NOMO-1 treated with DMSO at 0.1 percent for 48 hours (cell line): ENCODE measurements around the gene FER1L5.

Experiments used
- DNase-seq: peaks from one replicate; lab custom pipeline; 2025; ENCODE audit not compliant: unreplicated experiment; lab: John Stamatoyannopoulos, UW

FER1L5 gene

GRCh38 chr2:96739076-96739632 lies 96.6 kb downstream of the FER1L5 start:
- DNase-seq: no peak

DNA sequence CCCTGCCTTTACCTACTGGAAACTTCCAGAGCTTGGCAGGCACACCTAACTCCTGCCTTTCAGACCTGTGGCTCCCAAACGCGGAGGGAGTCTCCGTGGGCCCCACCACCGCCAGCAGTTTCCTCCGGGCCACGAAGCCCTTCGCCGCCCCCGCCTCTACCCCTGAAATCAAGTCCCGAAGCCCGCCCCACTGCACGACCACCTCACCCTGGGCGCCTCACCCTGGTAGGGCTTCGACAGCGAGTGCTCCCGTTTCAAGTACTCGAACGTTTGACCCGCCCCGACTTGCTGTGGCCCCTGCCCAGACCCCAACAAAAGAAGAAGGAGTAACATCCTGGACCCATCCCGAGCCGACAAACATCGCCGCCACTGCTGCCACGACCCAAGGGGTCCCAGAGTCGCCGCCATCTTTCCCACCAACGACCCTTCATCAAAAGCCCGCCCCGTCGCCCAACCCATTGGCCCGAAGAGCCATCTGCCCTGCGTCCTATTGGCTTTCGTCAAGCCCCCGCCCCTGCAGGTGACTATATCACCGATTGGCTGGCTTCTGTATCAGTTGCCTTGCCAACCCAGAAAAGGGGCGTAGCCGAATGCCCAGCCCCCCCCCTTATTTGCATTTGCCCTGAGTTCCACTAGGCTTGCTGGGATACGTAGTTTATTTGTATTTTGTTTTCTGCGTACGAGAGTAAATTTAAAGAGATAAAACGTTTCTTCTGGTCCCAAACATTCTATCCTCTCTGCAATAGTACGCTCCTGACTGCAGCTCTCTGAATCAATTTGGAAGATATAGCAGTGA lies 97.3 kb downstream of the FER1L5 start, which contains the start of gene LMAN2L:
TSS of gene LMAN2L (minus strand) at position 432 of the 796 bp plus-strand sequence. CDS start at position 408, 24 bp downstream.
- peak; percentile 97 for DNase-seq

DNA sequence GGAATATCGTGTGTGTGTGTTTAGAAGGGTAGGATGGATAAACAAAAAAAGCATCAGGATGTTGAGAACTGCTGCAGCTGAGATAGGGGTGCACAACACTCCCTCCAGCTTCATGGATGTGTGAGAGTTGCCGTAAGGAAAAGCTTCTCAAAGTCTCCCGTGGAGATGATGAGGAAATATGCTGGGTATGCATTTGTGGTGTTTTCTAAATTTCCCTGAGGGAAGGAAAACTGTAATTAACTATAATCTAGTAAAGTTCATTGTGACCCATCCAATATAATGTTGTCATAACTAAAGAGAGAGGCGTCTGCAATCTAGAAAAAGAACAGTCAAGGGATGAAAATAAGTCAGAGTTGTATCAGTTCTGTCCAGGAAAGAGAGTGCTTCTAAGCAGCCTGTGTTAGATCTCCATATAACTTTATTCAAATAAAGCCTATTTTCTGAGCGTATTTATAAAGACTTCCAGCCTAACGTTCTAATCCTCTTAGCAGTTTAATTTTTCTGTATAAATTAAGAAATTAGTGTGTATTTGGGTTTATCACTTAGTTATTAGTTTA lies 104.6 kb downstream of the FER1L5 start:
- no peak for DNase-seq

DNA sequence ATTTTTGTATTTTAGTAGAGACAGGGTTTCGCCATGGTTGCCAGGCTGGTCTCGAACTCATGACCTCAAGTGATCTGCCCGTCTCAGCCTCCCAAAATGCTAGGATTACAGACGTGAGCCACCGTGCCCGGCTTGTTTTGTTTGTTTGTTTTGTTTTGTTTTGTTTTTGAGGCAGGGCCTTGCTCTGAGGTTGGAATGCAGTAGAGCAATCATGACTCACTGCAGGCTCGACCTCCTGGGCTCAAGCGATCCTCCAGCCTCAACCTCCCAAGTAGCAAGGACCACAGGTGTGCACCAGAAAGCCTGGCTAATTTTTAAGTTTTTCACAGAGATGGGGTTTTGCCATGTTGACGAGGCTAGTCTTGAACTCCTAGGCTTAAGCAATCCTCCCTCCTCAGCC lies 109.2 kb downstream of the FER1L5 start:
- DNase-seq: no peak

- no peak for DNase-seq
Measured at GRCh38 chr2:96753661-96754282, 111.2 kb downstream of the FER1L5 start.

DNA sequence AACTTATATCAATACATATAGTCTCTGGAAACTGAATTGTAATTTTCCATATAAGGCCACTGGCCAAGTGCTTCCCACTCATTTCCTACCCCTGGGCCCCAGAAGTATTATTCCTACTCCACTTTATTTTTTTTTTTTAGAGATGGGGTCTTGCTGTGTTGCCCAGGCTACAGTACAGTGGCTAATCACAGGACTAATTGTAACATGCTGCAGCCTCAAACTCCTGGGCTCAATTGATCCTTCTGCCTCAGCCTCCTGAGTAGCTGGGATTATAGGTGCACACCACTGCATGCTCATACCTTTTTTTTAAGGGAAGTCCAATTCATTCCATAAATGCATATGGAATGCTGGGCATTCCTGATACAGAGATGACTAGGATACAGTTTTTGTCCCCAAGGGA lies 111.8 kb downstream of the FER1L5 start:
- DNase-seq: no peak
